Rectal smooth muscle tissue (tissue), 1 donor: ENCODE measurements around the gene GUCA1C.

Experiments
- H3K27ac ChIP-seq: one replicate; pipeline ENCODE4 v1.7.0; 2013; ENCODE audit warnings: low read depth, low read length, inconsistent platforms
- H3K27me3 ChIP-seq: one replicate; pipeline ENCODE4 v1.7.0; 2013; ENCODE audit warnings: low read length; ENCODE audit not compliant: control insufficient read depth, insufficient read depth
- H3K36me3 ChIP-seq: one replicate; pipeline ENCODE4 v1.7.0; 2013; ENCODE audit warnings: low read length; ENCODE audit not compliant: control insufficient read depth, insufficient read depth
- H3K4me1 ChIP-seq: one replicate; pipeline ENCODE4 v1.7.0; 2013; ENCODE audit warnings: low read length; ENCODE audit not compliant: control insufficient read depth, insufficient read depth
- H3K4me3 ChIP-seq: one replicate; pipeline ENCODE4 v1.7.0; 2013; ENCODE audit warnings: low read length
- H3K9ac ChIP-seq: one replicate; pipeline ENCODE4 v1.7.0; 2013; ENCODE audit warnings: low read length

The GUCA1C gene, protein sequence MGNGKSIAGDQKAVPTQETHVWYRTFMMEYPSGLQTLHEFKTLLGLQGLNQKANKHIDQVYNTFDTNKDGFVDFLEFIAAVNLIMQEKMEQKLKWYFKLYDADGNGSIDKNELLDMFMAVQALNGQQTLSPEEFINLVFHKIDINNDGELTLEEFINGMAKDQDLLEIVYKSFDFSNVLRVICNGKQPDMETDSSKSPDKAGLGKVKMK

DNA sequence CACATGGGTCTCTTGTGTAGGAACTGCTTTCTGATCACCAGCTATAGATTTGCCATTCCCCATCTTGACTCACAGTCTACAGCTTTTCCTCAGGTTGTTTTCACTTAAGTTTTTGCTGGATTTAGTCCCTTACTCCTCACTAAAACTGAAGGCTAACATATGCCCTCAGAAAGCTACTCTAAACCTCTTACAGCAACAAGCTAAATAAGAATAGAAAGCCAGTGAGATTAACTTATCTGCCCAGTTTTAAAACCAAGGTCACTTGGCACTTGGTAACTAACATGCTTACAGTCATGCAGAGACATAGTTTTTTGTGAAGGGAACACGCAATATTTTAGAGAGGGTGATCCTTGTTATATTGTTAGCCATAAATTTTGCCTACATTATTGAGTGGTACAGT is at the start of gene GUCA1C:
TSS of gene GUCA1C (minus strand) at position 180 of the 400 bp plus-strand sequence. CDS start at position 63, 117 bp downstream.
- H3K9ac ChIP-seq: no peak within 1 kb of the TSS
- no peaks in the 10 kb centered on the region for H3K4me1 ChIP-seq
- H3K36me3 ChIP-seq: no peaks in the 10 kb centered on the region
- H3K4me3 ChIP-seq: no peak within 1 kb of the TSS
- H3K27me3 ChIP-seq: no peaks in the 10 kb centered on the region
- no peak within 1 kb of the TSS for H3K27ac ChIP-seq

DNA sequence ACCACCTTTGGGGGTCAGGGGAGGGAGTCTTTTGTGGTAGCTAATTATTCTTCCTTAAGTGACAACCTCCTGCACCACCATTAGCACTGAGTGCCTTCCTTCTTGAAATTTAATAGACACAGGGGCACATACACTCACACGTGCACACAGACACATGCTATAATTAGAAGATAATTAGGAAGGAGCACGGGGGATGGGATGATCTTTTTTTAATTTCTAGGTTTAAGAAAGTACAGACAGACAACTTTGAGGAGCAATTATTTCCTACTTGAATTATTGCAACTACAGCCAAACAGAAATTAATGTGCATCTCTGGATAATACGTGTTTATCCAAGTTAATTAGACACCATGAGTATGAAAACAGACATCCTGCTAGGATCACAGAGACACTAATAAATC is 44.8 kb upstream of the GUCA1C start:
- no peaks in the 10 kb centered on the region for H3K4me1 ChIP-seq
- no peak overlapping the region for H3K9ac ChIP-seq
- no peaks in the 10 kb centered on the region for H3K27me3 ChIP-seq
- no peaks in the 10 kb centered on the region for H3K36me3 ChIP-seq
- no peak overlapping the region for H3K4me3 ChIP-seq
- no peak overlapping the region for H3K27ac ChIP-seq

- Histone ChIP-seq H3K4me1 (no peaks in the 10 kb centered on the region), H3K36me3 (no peaks in the 10 kb centered on the region), H3K4me3 (no peak overlapping the region), H3K27me3 (no peaks in the 10 kb centered on the region), H3K27ac (no peak overlapping the region), H3K9ac (no peak overlapping the region)
These were observed 32.2 kb upstream of the GUCA1C start for GRCh38 chr3:108985844-108986243.

GRCh38 chr3:108983051-108983450 is 29.4 kb upstream of the GUCA1C start:
- no peaks in the 10 kb centered on the region for H3K4me1 ChIP-seq
- H3K36me3 ChIP-seq: no peaks in the 10 kb centered on the region
- H3K27ac ChIP-seq: no peak overlapping the region
- no peak overlapping the region for H3K4me3 ChIP-seq
- H3K9ac ChIP-seq: no peak overlapping the region
- no peaks in the 10 kb centered on the region for H3K27me3 ChIP-seq

DNA sequence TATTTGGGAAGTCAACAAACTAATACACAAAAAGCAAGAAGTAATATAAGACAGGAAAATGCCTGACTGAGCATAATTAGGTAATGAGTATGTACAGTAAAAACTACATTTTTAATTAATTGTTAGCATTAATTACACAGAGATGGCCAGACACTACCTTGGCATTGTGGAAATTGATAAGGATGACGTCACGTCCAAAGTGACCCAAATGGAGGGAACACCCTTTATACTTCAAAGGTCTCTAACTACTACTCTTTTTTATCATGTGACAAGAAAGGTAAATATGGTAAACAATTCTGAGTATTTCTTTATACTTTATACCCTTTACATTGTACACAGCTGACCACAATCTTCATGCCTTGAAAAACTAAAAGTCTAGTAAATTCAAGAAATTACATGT is 22.4 kb upstream of the GUCA1C start:
- Histone ChIP-seq H3K4me3 (no peak overlapping the region), H3K27ac (no peak overlapping the region), H3K9ac (no peak overlapping the region), H3K27me3 (no peaks in the 10 kb centered on the region), H3K4me1 (no peaks in the 10 kb centered on the region), H3K36me3 (no peaks in the 10 kb centered on the region)

- Histone ChIP-seq H3K36me3 (no peaks in the 10 kb centered on the region), H3K9ac (no peak overlapping the region), H3K27me3 (no peaks in the 10 kb centered on the region), H3K4me1 (no peaks in the 10 kb centered on the region), H3K27ac (no peak overlapping the region), H3K4me3 (no peak overlapping the region)
These were observed 19.3 kb upstream of the GUCA1C start for GRCh38 chr3:108973019-108973418.

DNA sequence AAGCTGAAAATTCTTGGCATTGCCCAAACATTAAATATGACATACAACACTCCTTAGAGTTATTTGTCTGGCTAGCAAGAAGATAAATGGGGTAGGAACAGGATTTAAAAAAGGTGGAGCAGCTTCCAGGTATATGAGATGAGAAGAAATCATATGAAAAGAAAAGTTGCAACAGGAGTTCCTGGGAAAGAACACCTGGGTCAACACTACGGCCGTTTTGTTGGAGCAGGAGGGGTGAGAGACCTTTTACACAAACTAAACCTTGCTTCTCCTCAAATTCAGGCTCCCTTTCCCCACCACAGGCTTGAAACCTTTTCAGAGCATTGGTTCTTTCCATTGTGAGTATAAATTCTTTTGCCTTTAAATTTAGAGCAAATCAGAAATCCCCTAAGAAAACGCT is 18.8 kb upstream of the GUCA1C start:
- no peak overlapping the region for H3K27ac ChIP-seq
- H3K9ac ChIP-seq: no peak overlapping the region
- no peaks in the 10 kb centered on the region for H3K27me3 ChIP-seq
- H3K36me3 ChIP-seq: no peaks in the 10 kb centered on the region
- no peak overlapping the region for H3K4me3 ChIP-seq
- no peaks in the 10 kb centered on the region for H3K4me1 ChIP-seq

GRCh38 chr3:108970561-108970960 is 16.9 kb upstream of the GUCA1C start:
- H3K4me1 ChIP-seq: no peaks in the 10 kb centered on the region
- H3K9ac ChIP-seq: no peak overlapping the region
- no peaks in the 10 kb centered on the region for H3K27me3 ChIP-seq
- H3K36me3 ChIP-seq: no peaks in the 10 kb centered on the region
- H3K4me3 ChIP-seq: no peak overlapping the region
- no peak overlapping the region for H3K27ac ChIP-seq

- Histone ChIP-seq H3K27ac (no peak overlapping the region), H3K4me1 (no peaks in the 10 kb centered on the region), H3K9ac (no peak overlapping the region), H3K36me3 (no peaks in the 10 kb centered on the region), H3K27me3 (no peaks in the 10 kb centered on the region), H3K4me3 (no peak overlapping the region)
These were observed 13.1 kb upstream of the GUCA1C start for GRCh38 chr3:108966773-108967172.

- Histone ChIP-seq H3K4me1 (no peaks in the 10 kb centered on the region), H3K27ac (no peak overlapping the region), H3K36me3 (no peaks in the 10 kb centered on the region), H3K9ac (no peak overlapping the region), H3K27me3 (no peaks in the 10 kb centered on the region), H3K4me3 (no peak overlapping the region)
These were observed 5.3 kb upstream of the GUCA1C start for GRCh38 chr3:108959017-108959416.

DNA sequence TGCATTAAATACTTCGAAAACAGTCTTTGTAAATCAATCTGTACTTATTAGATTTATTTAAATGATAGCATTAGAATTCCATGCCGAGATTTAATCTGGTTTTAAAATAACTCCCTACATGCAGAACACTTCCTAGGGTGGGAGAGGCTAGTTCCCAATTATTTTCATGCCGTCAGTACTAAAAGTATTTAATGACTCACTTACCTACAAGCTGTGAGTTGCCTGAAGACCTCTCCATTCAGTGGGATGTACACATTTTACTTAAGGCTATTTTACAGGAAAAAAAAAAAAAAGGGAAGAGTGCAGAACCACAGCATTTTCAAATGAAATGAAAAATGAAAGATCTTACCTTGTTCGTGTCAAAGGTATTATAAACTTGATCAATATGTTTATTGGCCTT is 469 bp downstream of the GUCA1C start:
- no peak overlapping the region for H3K4me3 ChIP-seq
- H3K36me3 ChIP-seq: no peaks in the 10 kb centered on the region
- no peak overlapping the region for H3K9ac ChIP-seq
- no peaks in the 10 kb centered on the region for H3K27me3 ChIP-seq
- H3K4me1 ChIP-seq: no peaks in the 10 kb centered on the region
- H3K27ac ChIP-seq: no peak overlapping the region

GRCh38 chr3:108951820-108952501 is 1.7 kb downstream of the GUCA1C start:
- Histone ChIP-seq H3K36me3 (no peaks in the 10 kb centered on the region), H3K4me3 (no peak overlapping the region), H3K27ac (no peak overlapping the region), H3K9ac (no peak overlapping the region), H3K4me1 (no peaks in the 10 kb centered on the region), H3K27me3 (no peaks in the 10 kb centered on the region)

GRCh38 chr3:108947855-108948254 is 5.8 kb downstream of the GUCA1C start:
- no peaks in the 10 kb centered on the region for H3K27me3 ChIP-seq
- H3K36me3 ChIP-seq: no peaks in the 10 kb centered on the region
- no peak overlapping the region for H3K9ac ChIP-seq
- no peaks in the 10 kb centered on the region for H3K4me1 ChIP-seq
- no peak overlapping the region for H3K27ac ChIP-seq
- H3K4me3 ChIP-seq: no peak overlapping the region
